GM21529 (cell line): Measurements from ENCODE around the gene RHOB.
"Not testable (repeated sequence)": the region's sequence is repeated elsewhere in the genome, so short reads cannot be mapped to it uniquely, and the experiment has no call there.

Experiments
- ATAC-seq: cut with Tn5 transposase; IDR thresholded peaks from one replicate; pipeline ENCODE4 v1.9.1; 2021; ENCODE audit not compliant: unreplicated experiment

Gene RHOB

GRCh38 chr2:20488782-20489181 is 41.9 kb downstream of the RHOB start:
- no peak for ATAC-seq

- ATAC-seq: no peak
Measured at GRCh38 chr2:20490300-20491181, 43.7 kb downstream of the RHOB start.

GRCh38 chr2:20491739-20492531 is 45.1 kb downstream of the RHOB start:
- no peak for ATAC-seq

- ATAC-seq: not testable (repeated sequence)
Measured at GRCh38 chr2:20493095-20493494, 46.2 kb downstream of the RHOB start.

GRCh38 chr2:20494241-20494640 is 47.4 kb downstream of the RHOB start:
- ATAC-seq: no peak

GRCh38 chr2:20496076-20496872 is 49.4 kb downstream of the RHOB start:
- ATAC-seq: no peak

GRCh38 chr2:20496942-20497341 is 50.1 kb downstream of the RHOB start:
- ATAC-seq: no peak
